HG03342 (cell line): ENCODE data around the gene DLX6.
A peak's percentile ranks its signal among the peaks of the same experiment; 100 is the strongest.

Experiments used
- ATAC-seq: cut with Tn5 transposase; IDR thresholded peaks from one replicate; pipeline ENCODE4 v1.9.1; 2021; ENCODE audit warnings: mild to moderate bottlenecking, moderate library complexity; ENCODE audit not compliant: unreplicated experiment

The DLX6 gene

DNA sequence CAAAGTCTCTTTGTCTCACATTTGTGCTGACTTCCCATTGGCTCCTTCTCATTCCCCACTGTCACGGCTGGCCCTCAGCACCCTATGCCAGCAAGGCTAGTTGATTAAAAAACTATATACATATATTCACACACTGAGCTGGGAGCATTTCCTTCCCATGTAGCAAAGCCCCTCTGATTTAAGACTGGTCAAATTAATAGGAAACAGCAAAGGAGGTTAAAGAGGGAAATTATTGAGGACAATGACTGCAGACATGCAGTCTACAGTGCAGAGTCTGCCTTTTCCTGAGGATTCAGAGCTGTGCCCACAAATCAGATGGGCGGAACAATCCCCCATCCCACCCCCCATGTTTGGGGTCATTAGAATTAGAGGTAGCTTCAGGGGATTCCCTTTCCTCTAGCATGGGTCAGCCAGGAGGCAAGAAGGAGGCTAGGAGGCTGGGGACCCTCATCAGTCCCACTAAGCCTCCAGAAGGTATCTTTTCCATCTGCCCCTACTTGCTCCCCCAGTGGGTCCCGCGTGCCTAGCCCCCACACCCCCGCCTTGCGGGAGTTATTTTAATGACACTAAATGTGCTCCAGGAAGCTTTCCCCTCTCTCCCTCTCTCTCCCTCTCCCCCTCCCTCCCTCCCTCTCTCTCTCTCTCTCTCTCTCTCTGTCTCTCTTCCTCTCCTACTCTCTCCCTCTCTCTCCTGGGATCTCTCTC is 9.8 kb upstream of the DLX6 start:
- ATAC-seq, result no peak

DNA sequence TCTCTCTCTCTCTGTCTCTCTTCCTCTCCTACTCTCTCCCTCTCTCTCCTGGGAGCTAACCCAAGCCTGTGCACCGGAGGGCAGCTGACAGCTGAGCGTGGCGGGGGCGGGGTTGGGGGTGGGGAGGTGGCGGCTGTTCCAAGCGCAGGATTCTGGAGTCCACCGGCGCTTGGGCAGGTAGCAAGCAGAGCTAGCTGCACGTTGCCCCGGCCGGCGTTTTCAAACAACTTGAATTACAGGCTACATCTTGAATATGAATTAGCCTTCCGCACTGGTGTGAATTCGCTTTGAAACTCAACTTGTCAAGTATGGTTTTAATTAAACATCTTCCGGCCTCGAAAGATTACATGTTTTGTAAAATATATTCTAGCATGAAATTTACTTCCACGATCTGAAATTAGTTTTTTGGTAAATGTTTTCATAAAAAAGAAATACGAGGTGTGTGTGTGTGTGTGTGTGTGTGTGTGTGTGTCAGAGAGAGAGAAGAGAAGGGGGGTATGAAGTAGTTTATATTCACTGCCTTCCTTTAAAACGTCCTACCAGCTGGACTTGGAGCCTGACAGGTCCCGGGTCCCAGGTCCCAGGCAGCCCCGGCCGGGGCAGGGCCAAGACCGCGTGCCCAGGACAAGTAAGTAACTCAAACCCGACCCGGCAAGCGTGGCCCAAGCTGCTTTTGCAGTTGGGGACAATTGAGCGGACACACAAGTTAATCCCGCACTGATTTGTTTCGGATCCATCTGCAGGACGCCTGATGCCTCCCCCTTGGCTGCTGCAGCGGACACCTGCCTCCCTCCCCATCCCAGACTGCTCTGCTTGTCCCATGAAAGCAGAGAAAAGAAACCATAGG is 9.0 kb upstream of the DLX6 start:
- no peak for ATAC-seq

GRCh38 chr7:96996958-96997511 is 8.3 kb upstream of the DLX6 start:
- no peak for ATAC-seq

- ATAC-seq, result no peak
Observed at GRCh38 chr7:96997512-96998032, 7.8 kb upstream of the DLX6 start.

GRCh38 chr7:96998333-96998732 is 7.0 kb upstream of the DLX6 start:
- ATAC-seq, result no peak

- ATAC-seq, result no peak
Observed at GRCh38 chr7:96998744-96999143, 6.6 kb upstream of the DLX6 start.

- no peak for ATAC-seq
Observed at GRCh38 chr7:97001221-97001620, 4.1 kb upstream of the DLX6 start.

GRCh38 chr7:97001656-97002554 is 3.4 kb upstream of the DLX6 start:
- ATAC-seq, result no peak

- ATAC-seq, result no peak
Observed at GRCh38 chr7:97002555-97003261, 2.6 kb upstream of the DLX6 start.

GRCh38 chr7:97003262-97004246 is 1.8 kb upstream of the DLX6 start:
- ATAC-seq, result no peak

- no peak for ATAC-seq
Observed at GRCh38 chr7:97004247-97005182, 838 bp upstream of the DLX6 start.

DNA sequence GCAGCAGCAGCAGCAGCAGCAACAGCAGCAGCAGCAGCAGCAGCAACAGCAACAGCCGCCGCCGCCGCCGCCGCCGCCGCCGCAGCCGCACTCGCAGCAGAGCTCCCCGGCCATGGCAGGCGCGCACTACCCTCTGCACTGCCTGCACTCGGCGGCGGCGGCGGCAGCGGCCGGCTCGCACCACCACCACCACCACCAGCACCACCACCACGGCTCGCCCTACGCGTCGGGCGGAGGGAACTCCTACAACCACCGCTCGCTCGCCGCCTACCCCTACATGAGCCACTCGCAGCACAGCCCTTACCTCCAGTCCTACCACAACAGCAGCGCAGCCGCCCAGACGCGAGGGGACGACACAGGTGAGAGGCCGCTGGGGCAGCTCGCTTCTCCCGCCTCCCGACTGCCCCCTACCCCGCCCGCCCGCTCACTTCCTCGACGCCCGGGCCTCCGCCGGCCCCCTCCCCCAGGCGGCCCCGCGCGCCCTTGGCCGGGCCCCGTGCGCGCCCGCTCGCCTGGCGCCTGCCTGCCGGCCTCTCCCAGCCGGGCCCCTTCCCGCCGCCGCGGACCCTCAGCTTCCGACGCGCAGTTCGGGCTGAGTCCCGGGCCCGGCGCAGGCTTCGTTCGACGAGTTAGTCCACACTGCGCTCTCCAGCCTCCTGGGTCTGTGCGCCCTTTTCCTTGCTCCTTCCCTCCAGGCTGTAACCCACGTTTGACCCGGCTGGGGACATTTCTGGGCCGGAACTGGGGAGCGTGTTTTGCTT is 882 bp downstream of the DLX6 start:
- peak; percentile 52 for ATAC-seq

DNA sequence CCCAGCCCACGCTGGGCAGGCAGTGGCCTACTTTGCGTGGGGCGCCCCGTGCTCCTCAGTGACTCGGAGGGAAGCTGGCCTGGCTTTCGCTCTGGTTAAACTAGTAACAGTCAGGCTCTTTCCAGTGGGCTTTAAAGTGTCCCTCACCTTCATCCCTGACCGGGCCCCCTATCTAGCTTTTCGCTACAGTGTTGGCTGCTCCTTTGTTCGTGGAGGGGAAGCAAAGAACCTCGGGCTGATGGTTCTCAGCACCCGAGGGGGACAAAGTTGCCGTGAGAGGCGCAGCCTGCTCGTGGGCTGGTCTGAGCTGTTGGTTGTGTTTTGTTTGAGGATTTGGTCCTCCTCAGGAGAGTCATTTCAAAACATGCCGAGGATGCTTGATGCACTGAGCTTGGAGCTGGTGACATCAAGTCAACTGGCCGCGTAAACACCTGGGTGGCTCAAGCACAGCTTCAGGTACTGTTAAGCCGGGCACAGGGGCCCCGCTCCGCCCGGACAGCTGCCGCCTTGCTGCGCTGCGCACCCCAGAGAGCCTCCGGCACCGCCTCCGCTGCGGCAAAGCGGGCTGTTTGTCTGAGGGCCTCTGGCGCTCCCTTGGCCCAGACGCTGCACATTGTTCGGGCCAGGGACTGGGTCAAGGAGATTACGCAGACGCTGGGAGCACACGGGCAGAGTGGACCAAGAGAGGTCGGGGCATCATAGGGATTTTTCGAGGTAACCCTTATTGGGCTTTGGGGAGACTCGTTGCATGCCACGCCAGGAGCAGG is 1.6 kb downstream of the DLX6 start:
- ATAC-seq, result no peak

DNA sequence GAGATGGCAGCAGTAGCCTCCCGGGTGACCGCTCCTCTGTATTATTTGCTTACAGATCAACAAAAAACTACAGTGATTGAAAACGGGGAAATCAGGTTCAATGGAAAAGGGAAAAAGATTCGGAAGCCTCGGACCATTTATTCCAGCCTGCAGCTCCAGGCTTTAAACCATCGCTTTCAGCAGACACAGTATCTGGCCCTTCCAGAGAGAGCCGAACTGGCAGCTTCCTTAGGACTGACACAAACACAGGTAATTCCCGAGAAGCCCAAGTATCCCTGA is 2.2 kb downstream of the DLX6 start:
- no peak for ATAC-seq

- no peak for ATAC-seq
Observed at GRCh38 chr7:97008275-97008917, 3.0 kb downstream of the DLX6 start.
